ENCODE results near the gene SCN2B. TPM values are rescaled to one million over a fixed set of nuclear protein-coding genes. Genes with fewer than 3 reads are reported as not detected.

The SCN2B gene
- total and polyA plus RNA-seq, 10 of the 15 experiments (the other 5 are each of a cell fraction or from before 2014, with no cell fraction given): 0.01 TPM; not detected in 9

DNA sequence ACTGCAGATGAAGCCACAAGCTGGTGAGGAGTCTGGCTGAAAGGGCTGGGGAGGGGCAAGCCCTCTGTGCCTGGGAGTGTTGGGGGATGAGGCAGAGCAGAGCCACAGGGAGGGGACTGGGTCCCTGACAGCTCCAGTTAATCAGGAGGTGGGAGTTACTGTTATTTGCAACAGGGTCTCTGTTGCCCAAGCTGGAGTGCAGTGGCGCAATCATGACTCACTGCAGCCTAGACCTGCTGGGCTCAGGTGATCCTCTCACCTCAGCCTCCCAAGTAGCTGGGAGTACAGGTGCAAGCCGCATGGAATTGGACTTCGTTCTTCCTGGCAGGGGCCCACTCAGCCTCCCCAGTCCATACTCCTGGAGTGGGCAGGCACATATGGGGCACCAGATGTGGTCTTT, 7.7 kb downstream of the SCN2B start:
- no peaks in the 10 kb centered on the region for H3K9me3 ChIP-seq (replicated peaks; ENCODE audit: control insufficient read depth, insufficient read depth, low read length)
- RAD21 ChIA-PET (ENCODE audit: unreplicated experiment): interaction anchor here (3.8 kb wide), 1 partner anchor 23 kb away, joined by 52 read pairs; no protein-coding TSS in a partner anchor
- SMC1A ChIA-PET (ENCODE audit: uncharacterized antibody, unreplicated experiment): interaction anchor here (1.6 kb wide), 2 partner anchors 218 to 361 kb away, joined by 3 read pairs; no protein-coding TSS in a partner anchor
- H3K9ac ChIP-seq (ENCODE audit: control insufficient read depth, insufficient read depth, low read length): no peak overlapping the region
- no peaks in the 10 kb centered on the region for H3K36me3 ChIP-seq (ENCODE audit: control insufficient read depth in 2 of 2, insufficient read depth in 2 of 2, low read length in 1 of 2)
- intact Hi-C loops (cut with micrococcal nuclease; ENCODE audit: unreplicated experiment) (no loop called here), in situ Hi-C loops (cut with MboI) (no loop called here)
- ATAC-seq (no peak), DNase-seq (ENCODE audit: low read depth, low spot score) (no peak), FAIRE-seq (no peak)
- no TSS peak for BruUV-seq (replicated peaks)
- TF ChIP-seq, protein P1, sequence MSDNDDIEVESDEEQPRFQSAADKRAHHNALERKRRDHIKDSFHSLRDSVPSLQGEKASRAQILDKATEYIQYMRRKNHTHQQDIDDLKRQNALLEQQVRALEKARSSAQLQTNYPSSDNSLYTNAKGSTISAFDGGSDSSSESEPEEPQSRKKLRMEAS (IDR thresholded peaks at IDR 0.05; ENCODE audit: low read depth, low read length): no peak
- TF ChIP-seq, protein P2, sequence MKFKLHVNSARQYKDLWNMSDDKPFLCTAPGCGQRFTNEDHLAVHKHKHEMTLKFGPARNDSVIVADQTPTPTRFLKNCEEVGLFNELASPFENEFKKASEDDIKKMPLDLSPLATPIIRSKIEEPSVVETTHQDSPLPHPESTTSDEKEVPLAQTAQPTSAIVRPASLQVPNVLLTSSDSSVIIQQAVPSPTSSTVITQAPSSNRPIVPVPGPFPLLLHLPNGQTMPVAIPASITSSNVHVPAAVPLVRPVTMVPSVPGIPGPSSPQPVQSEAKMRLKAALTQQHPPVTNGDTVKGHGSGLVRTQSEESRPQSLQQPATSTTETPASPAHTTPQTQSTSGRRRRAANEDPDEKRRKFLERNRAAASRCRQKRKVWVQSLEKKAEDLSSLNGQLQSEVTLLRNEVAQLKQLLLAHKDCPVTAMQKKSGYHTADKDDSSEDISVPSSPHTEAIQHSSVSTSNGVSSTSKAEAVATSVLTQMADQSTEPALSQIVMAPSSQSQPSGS (IDR thresholded peaks at IDR 0.05; ENCODE audit: low read length): no peak
- no peak for TF ChIP-seq TAF1 (IDR thresholded peaks at IDR 0.05; ENCODE audit: borderline replicate concordance, low read depth, low read length)
- no peak for TF ChIP-seq MTA3 (IDR thresholded peaks at IDR 0.05; ENCODE audit: borderline replicate concordance, low read length)
- TF ChIP-seq CBX5 (IDR thresholded peaks at IDR 0.05; ENCODE audit: low read depth): no peak
- H3K4me2 ChIP-seq (ENCODE audit: control insufficient read depth, insufficient read depth): no peak overlapping the region
- no peak overlapping the region for H3K27ac ChIP-seq (ENCODE audit: control insufficient read depth, insufficient read depth)
- no peaks in the 10 kb centered on the region for H3K4me1 ChIP-seq (ENCODE audit: control insufficient read depth, insufficient read depth, low read length)
- CTCF ChIA-PET: interaction anchor here (1.0 to 4.2 kb wide), 3 partner anchors 24 to 127 kb away, joined by 3 to 85 read pairs (median 4); no protein-coding TSS in a partner anchor
- H3K4me3 ChIP-seq: no peak overlapping the region
- peaks cover 1 to 3% of the 10 kb centered on the region in 2 experiments; a peak in 3 of 4 replicates for H3K27me3 ChIP-seq (replicated peaks in 1 of 2; ENCODE audit: control insufficient read depth in 2 of 2, insufficient read depth in 2 of 2, low read length in 1 of 2)
- H3K79me2 ChIP-seq (ENCODE audit: control insufficient read depth, insufficient read depth, low read length): no peaks in the 10 kb centered on the region
- POLR2A ChIA-PET: no interaction called here
- no peaks in the 10 kb centered on the region for H4K20me1 ChIP-seq (ENCODE audit: control insufficient read depth, insufficient read depth)
- H2AFZ ChIP-seq (ENCODE audit: control insufficient read depth, low read depth, low read length): no peak overlapping the region
- 19% methylated on average over 3 of the region's 3 CpGs for WGBS (ENCODE audit: insufficient coverage, insufficient replicate concordance, low lambda C conversion rate, missing lambda C conversion rate)

DNA sequence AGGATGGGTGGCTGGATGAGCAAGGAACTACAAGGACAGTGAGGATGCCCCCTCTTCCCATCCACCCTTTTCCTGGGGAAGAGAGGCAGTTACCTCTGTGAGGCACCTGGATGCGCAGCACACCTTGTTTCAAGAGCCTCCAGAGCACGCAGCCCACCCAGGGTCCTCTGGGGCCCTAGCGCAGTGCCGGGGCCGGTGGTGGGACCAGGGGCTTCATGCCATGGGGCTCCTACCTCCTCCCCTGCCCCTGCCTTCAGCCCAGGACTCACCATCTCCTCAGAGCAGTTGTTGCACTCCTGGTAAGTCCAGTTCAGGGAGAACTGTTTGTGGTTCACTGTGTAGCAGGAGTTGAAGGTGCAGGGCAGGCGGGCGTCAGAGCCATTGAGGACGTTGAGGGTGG, 8.1 kb downstream of the SCN2B start:
- no peak overlapping the region for H2AFZ ChIP-seq (ENCODE audit: control insufficient read depth, low read depth, low read length)
- H3K4me3 ChIP-seq: no peak overlapping the region
- H3K79me2 ChIP-seq (ENCODE audit: control insufficient read depth, insufficient read depth, low read length): no peaks in the 10 kb centered on the region
- no peak overlapping the region for H3K4me2 ChIP-seq (ENCODE audit: control insufficient read depth, insufficient read depth)
- H3K9ac ChIP-seq (ENCODE audit: control insufficient read depth, insufficient read depth, low read length): no peak overlapping the region
- no peak for ATAC-seq
- intact Hi-C loops (cut with micrococcal nuclease; ENCODE audit: unreplicated experiment): no loop called here
- ChIA-PET CTCF (interaction anchor here (1.0 to 4.2 kb wide), 2 partner anchors 23 to 127 kb away, joined by 3 to 85 read pairs; no protein-coding TSS in a partner anchor), SMC1A (ENCODE audit: uncharacterized antibody, unreplicated experiment) (no interaction called here), RAD21 (ENCODE audit: unreplicated experiment) (no interaction called here), POLR2A (no interaction called here)
- BruUV-seq (replicated peaks): no TSS peak
- peaks cover 1 to 3% of the 10 kb centered on the region in 2 experiments; a peak in 3 of 4 replicates for H3K27me3 ChIP-seq (replicated peaks in 1 of 2; ENCODE audit: control insufficient read depth in 2 of 2, insufficient read depth in 2 of 2, low read length in 1 of 2)
- no peaks in the 10 kb centered on the region for H3K36me3 ChIP-seq (ENCODE audit: control insufficient read depth in 2 of 2, insufficient read depth in 2 of 2, low read length in 1 of 2)
- no peak for FAIRE-seq
- no peak for DNase-seq (ENCODE audit: low read depth, low spot score)
- no peaks in the 10 kb centered on the region for H3K9me3 ChIP-seq (replicated peaks; ENCODE audit: control insufficient read depth, insufficient read depth, low read length)
- WGBS (ENCODE audit: insufficient coverage, insufficient replicate concordance, low lambda C conversion rate, missing lambda C conversion rate): 28% methylated on average over 8 of the region's 8 CpGs
- in situ Hi-C loops (cut with MboI): no loop called here
- no peaks in the 10 kb centered on the region for H3K4me1 ChIP-seq (ENCODE audit: control insufficient read depth, insufficient read depth, low read length)
- H3K27ac ChIP-seq (ENCODE audit: control insufficient read depth, insufficient read depth): no peak overlapping the region
- no peaks in the 10 kb centered on the region for H4K20me1 ChIP-seq (ENCODE audit: control insufficient read depth, insufficient read depth)
- TF ChIP-seq POU2F2 (IDR thresholded peaks at IDR 0.05; ENCODE audit: borderline replicate concordance, low read depth, low read length) (no peak), FOXM1 (IDR thresholded peaks at IDR 0.05; ENCODE audit: low read depth, low read length) (no peak), MYC (IDR thresholded peaks at IDR 0.05; ENCODE audit: insufficient read depth, insufficient read length, insufficient replicate concordance, low read length, severe bottlenecking) (no peak), TARDBP (IDR thresholded peaks at IDR 0.05; ENCODE audit: borderline replicate concordance) (no peak), SUPT20H (IDR thresholded peaks at IDR 0.05; ENCODE audit: borderline replicate concordance, control insufficient read depth, low read depth, low read length) (no peak), SMAD1 (IDR thresholded peaks at IDR 0.05; ENCODE audit: low read depth, partially characterized antibody) (no peak)
- TF ChIP-seq, protein P3, sequence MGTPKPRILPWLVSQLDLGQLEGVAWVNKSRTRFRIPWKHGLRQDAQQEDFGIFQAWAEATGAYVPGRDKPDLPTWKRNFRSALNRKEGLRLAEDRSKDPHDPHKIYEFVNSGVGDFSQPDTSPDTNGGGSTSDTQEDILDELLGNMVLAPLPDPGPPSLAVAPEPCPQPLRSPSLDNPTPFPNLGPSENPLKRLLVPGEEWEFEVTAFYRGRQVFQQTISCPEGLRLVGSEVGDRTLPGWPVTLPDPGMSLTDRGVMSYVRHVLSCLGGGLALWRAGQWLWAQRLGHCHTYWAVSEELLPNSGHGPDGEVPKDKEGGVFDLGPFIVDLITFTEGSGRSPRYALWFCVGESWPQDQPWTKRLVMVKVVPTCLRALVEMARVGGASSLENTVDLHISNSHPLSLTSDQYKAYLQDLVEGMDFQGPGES (IDR thresholded peaks at IDR 0.05): no peak
